Thymus (tissue), 11 donors: Measurements from ENCODE around the gene KLHL17. TPM values are rescaled to one million over a fixed set of nuclear protein-coding genes. Genes with fewer than 3 reads are reported as not detected.
"Not testable (repeated sequence)": the region's sequence is repeated elsewhere in the genome, so short reads cannot be mapped to it uniquely, and the experiment has no call there.

Experiments
- DNase-seq, 9 donors: peaks; one replicate each; pipeline ENCODE4 v3.0.0-alpha.2; 2013; ENCODE audit warnings: low spot score in 9 of 9, low read depth in 6 of 9, missing footprints in 1 of 9
- H3K27ac ChIP-seq, 2 donors: one replicate each; pipeline ENCODE4 v1.5.1; 2013; ENCODE audit warnings: control low read depth in 1 of 2, low read depth in 1 of 2, low read length in 1 of 2, mild to moderate bottlenecking in 1 of 2, moderate library complexity in 1 of 2
- H3K27me3 ChIP-seq, 2 donors: one replicate each; pipeline ENCODE4 v1.5.1; 2013; ENCODE audit warnings: low read length in 1 of 2; ENCODE audit not compliant: control insufficient read depth in 2 of 2, insufficient read depth in 1 of 2
- H3K36me3 ChIP-seq, 2 donors: one replicate each; pipeline ENCODE4 v1.5.1; 2013; ENCODE audit warnings: low read length in 1 of 2, mild to moderate bottlenecking in 1 of 2, moderate library complexity in 1 of 2; ENCODE audit not compliant: control insufficient read depth in 2 of 2, insufficient read depth in 2 of 2
- H3K4me1 ChIP-seq, 2 donors: one replicate each; pipeline ENCODE4 v1.5.1; 2013; ENCODE audit warnings: low read length in 2 of 2; ENCODE audit not compliant: control insufficient read depth in 2 of 2, insufficient read depth in 2 of 2
- H3K4me3 ChIP-seq, 2 donors: one replicate each; pipeline ENCODE4 v1.5.1; 2013; ENCODE audit warnings: low read length in 2 of 2, control low read depth in 1 of 2, mild to moderate bottlenecking in 1 of 2
- H3K9me3 ChIP-seq, 2 donors: one replicate each; pipeline ENCODE4 v1.5.1; 2013; ENCODE audit warnings: low read length in 1 of 2, mild to moderate bottlenecking in 1 of 2; ENCODE audit not compliant: control insufficient read depth in 2 of 2, insufficient read depth in 1 of 2
- WGBS: extraction: QIAGEN DNeasy Blood & Tissue Kit; methylation state at CpG from one replicate; pipeline ENCODE4 v1.1.7; 2013; 5-methylcytosine and 5-hydroxymethylcytosine counted together
- polyA plus RNA-seq: library from polyadenylated mRNA; stranded (reverse); fragments of 200-250 nt; gene quantifications from one replicate; pipeline ENCODE4 v1.2.3, GENCODE V29; 2013
- total RNA-seq: library from RNA; stranded (reverse); fragments of 120-200 nt; gene quantifications from one replicate; pipeline ENCODE4 v1.2.4, GENCODE V29; 2013
- donor health status: healthy.

The KLHL17 gene
- total and polyA plus RNA-seq, 2 donors = 7.4 to 34.5 TPM

GRCh38 chr1:1006305-1007159, 46.1 kb downstream of the KLHL17 start:
- H3K9me3 ChIP-seq = no peaks in the 10 kb centered on the region
- peaks cover 17 to 53% of the 10 kb centered on the region in 2 donors for H3K27me3 ChIP-seq
- WGBS = 94% methylated on average over 37 of the region's 37 CpGs
- DNase-seq = no peak
- H3K4me3 ChIP-seq = no peak overlapping the region
- peaks cover 11 to 24% of the 10 kb centered on the region in 2 donors for H3K4me1 ChIP-seq
- no peaks in the 10 kb centered on the region for H3K36me3 ChIP-seq
- no peak overlapping the region for H3K27ac ChIP-seq

- WGBS = 97% methylated on average over 8 of the region's 8 CpGs
- not testable (repeated sequence) for H3K4me3 ChIP-seq, DNase-seq, H3K27ac ChIP-seq, H3K9me3 ChIP-seq, H3K36me3 ChIP-seq
- peaks cover 16 to 33% of the 10 kb centered on the region in 2 donors for H3K4me1 ChIP-seq
- H3K27me3 ChIP-seq = peaks cover 6 to 19% of the 10 kb centered on the region in 2 donors
These were observed 49.7 kb downstream of the KLHL17 start for GRCh38 chr1:1010131-1010530.

- Histone ChIP-seq H3K9me3 (peaks cover 0 to 12% of the 10 kb centered on the region in 2 donors), H3K4me1 (peaks cover 12 to 29% of the 10 kb centered on the region in 2 donors), H3K4me3 (no peak overlapping the region), H3K27ac (no peak overlapping the region), H3K27me3 (peaks cover 2 to 6% of the 10 kb centered on the region in 2 donors), H3K36me3 (no peaks in the 10 kb centered on the region)
- 73% methylated on average over 14 of the region's 14 CpGs for WGBS
- DNase-seq = no peak
These were observed 51.1 kb downstream of the KLHL17 start for GRCh38 chr1:1011396-1011949.

GRCh38 chr1:1012736-1013104, 52.3 kb downstream of the KLHL17 start:
- WGBS = 76% methylated on average over 13 of the region's 13 CpGs

GRCh38 chr1:1013105-1013921, 52.9 kb downstream of the KLHL17 start, which contains the start of gene ISG15:
Gene ISG15 (plus strand): TSS chr1:1013497. CDS start chr1:1013574, 77 bp downstream.
- WGBS = 10% methylated on average over 30 of the region's 30 CpGs
- H3K27ac ChIP-seq = peak within 1 kb of the TSS; percentile 91 to 98
- DNase-seq = peak; percentile 71 to 94 (median 81)
- peaks cover 0 to 12% of the 10 kb centered on the region in 2 donors for H3K9me3 ChIP-seq
- peak within 1 kb of the TSS; percentile 63 to 85 for H3K4me3 ChIP-seq
- no peaks in the 10 kb centered on the region for H3K27me3 ChIP-seq
- H3K36me3 ChIP-seq = no peaks in the 10 kb centered on the region
- H3K4me1 ChIP-seq = peaks cover 12 to 29% of the 10 kb centered on the region in 2 donors

More at GRCh38 chr1:1012736-1013104, 52.3 kb downstream of the KLHL17 start:
- Histone ChIP-seq H3K4me3 (peak overlapping the region; percentile 63 to 85), H3K4me1 (peaks cover 12 to 29% of the 10 kb centered on the region in 2 donors), H3K9me3 (peaks cover 0 to 12% of the 10 kb centered on the region in 2 donors), H3K27ac (peak overlapping the region; percentile 91 to 98)
- H3K36me3 ChIP-seq, DNase-seq, H3K27me3 ChIP-seq: not testable (repeated sequence)

GRCh38 chr1:1013922-1014648, 53.7 kb downstream of the KLHL17 start:
- WGBS = 84% methylated on average over 41 of the region's 41 CpGs

GRCh38 chr1:1014799-1015681, 54.7 kb downstream of the KLHL17 start:
- peaks cover 14 to 34% of the 10 kb centered on the region in 2 donors for H3K4me1 ChIP-seq
- peak overlapping the region; percentile 61 to 98 for H3K27ac ChIP-seq
- DNase-seq = peak in 1 of 9 donors; percentile 42
- H3K9me3 ChIP-seq = peaks cover 0 to 16% of the 10 kb centered on the region in 2 donors
- peaks cover under 1 to 1% of the 10 kb centered on the region in 2 donors for H3K27me3 ChIP-seq
- H3K4me3 ChIP-seq = peak overlapping the region in 1 of 2 donors; percentile 85
- no peaks in the 10 kb centered on the region for H3K36me3 ChIP-seq
- WGBS = 74% methylated on average over 20 of the region's 20 CpGs

More at GRCh38 chr1:1013922-1014648, 53.7 kb downstream of the KLHL17 start:
- Histone ChIP-seq H3K4me1 (peaks cover 14 to 32% of the 10 kb centered on the region in 2 donors), H3K27ac (peak overlapping the region; percentile 89 to 98), H3K27me3 (no peaks in the 10 kb centered on the region), H3K9me3 (peaks cover 0 to 15% of the 10 kb centered on the region in 2 donors), H3K4me3 (peak overlapping the region; percentile 63 to 85), H3K36me3 (no peaks in the 10 kb centered on the region)
- DNase-seq = peak in 2 of 9 donors; percentile 64 to 81
